Colonic mucosa (tissue), 4 donors: ENCODE data around the gene GYS2. TPM values are rescaled to one million over a fixed set of nuclear protein-coding genes. Genes with fewer than 3 reads are reported as not detected.

ENCODE experiments used
- DNase-seq: peaks from one replicate; pipeline ENCODE4 v3.0.0-alpha.2; 2020
- H3K27ac ChIP-seq: fragments of 200-600 bp; one replicate; pipeline ENCODE4 v1.8.0; 2021
- H3K27me3 ChIP-seq: fragments of 200-600 bp; one replicate; pipeline ENCODE4 v1.8.0; 2021
- H3K36me3 ChIP-seq: fragments of 200-600 bp; one replicate; pipeline ENCODE4 v1.8.0; 2021
- H3K4me1 ChIP-seq: fragments of 200-600 bp; one replicate; pipeline ENCODE4 v1.8.0; 2021; ENCODE audit warnings: mild to moderate bottlenecking
- H3K4me3 ChIP-seq: fragments of 200-600 bp; one replicate; pipeline ENCODE4 v1.8.0; 2021
- H3K9ac ChIP-seq, 2 donors: one replicate each; pipeline ENCODE4 v1.7.0; 2013; ENCODE audit warnings: control low read depth in 2 of 2, low read depth in 2 of 2, low read length in 2 of 2
- H3K9me3 ChIP-seq: fragments of 200-600 bp; one replicate; pipeline ENCODE4 v1.8.0; 2021
- intact Hi-C: fragments of 100-400 bp; cut with DNase I; formaldehyde crosslinking; loops from one replicate; pipeline ENCODE4 v1.14.1; 2022
- total RNA-seq, 2 donors: library from RNA; stranded (reverse); fragmentation: NEBNext Ultra II Directional in 1 of 2; extraction: Animal tissue kit (Norgen Biotek cat#: 25700) in 1 of 2; gene quantifications; one replicate each; pipeline ENCODE4 v1.2.1, GENCODE V29; 2021
- TF ChIP-seq, protein P1 (sequence below): fragments of 200-600 bp; IDR thresholded peaks from one replicate; pipeline ENCODE4 v1.8.0; 2022; ENCODE audit warnings: antibody characterized with exemption, mild to moderate bottlenecking
- donor health status: healthy.
- donor health status: DM: no; HTN: no; CAD: no.
- donor health status: DM: no; HTN: no; CAD: no.

The GYS2 gene
- total RNA-seq = not detected

DNA sequence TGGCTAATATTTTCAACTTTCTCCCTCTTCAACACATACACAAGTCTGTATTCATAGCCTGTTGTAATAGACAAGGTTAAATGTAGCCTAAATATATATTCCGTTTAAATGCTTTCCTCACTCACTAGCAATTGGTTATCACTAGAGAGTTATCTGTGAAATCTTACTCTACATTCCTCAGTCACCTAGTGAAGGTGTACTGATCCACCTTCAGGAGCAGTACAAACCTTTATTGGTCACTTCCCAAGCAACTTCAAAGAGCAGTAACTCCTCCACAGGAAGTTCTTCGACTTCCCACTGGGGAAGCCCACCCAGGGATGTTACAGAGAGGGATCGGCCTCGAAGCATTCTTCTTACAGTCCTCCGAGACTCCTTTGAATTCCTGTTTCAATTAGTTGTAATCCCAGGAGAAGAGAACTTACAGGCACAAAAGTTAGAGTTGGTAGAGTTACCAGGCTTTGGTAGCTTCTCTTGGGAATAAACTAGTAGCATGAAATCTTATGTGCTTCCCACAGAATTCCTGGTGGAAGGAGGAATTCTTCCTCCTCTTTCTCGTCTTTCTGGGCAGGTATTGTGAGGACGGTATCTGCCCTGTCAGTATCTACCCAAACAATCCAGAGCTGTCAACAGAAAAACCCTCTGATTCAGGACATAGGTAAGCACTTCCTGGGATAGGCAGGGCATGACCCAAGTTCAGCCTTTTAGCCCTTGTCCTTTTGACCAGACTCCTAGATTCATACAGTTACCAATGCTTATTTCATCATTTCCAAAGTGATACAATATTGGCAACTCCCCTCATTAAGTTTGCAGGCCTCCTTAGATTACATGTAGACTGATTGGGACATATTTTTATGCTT, at the start of gene GYS2:
TSS of gene GYS2 (minus strand) at position 603 of the 857 bp plus-strand sequence. CDS start at position 348, 255 bp downstream.
- no peaks in the 10 kb centered on the region for H3K36me3 ChIP-seq
- TF ChIP-seq, protein P1, sequence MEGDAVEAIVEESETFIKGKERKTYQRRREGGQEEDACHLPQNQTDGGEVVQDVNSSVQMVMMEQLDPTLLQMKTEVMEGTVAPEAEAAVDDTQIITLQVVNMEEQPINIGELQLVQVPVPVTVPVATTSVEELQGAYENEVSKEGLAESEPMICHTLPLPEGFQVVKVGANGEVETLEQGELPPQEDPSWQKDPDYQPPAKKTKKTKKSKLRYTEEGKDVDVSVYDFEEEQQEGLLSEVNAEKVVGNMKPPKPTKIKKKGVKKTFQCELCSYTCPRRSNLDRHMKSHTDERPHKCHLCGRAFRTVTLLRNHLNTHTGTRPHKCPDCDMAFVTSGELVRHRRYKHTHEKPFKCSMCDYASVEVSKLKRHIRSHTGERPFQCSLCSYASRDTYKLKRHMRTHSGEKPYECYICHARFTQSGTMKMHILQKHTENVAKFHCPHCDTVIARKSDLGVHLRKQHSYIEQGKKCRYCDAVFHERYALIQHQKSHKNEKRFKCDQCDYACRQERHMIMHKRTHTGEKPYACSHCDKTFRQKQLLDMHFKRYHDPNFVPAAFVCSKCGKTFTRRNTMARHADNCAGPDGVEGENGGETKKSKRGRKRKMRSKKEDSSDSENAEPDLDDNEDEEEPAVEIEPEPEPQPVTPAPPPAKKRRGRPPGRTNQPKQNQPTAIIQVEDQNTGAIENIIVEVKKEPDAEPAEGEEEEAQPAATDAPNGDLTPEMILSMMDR = no peak
- no peaks in the 10 kb centered on the region for H3K4me1 ChIP-seq
- intact Hi-C loops = no loop called here
- no peak within 1 kb of the TSS for H3K9ac ChIP-seq
- H3K27ac ChIP-seq = no peak within 1 kb of the TSS
- no peak within 1 kb of the TSS for H3K4me3 ChIP-seq
- H3K9me3 ChIP-seq = no peaks in the 10 kb centered on the region
- DNase-seq = no peak
- H3K27me3 ChIP-seq = no peaks in the 10 kb centered on the region

DNA sequence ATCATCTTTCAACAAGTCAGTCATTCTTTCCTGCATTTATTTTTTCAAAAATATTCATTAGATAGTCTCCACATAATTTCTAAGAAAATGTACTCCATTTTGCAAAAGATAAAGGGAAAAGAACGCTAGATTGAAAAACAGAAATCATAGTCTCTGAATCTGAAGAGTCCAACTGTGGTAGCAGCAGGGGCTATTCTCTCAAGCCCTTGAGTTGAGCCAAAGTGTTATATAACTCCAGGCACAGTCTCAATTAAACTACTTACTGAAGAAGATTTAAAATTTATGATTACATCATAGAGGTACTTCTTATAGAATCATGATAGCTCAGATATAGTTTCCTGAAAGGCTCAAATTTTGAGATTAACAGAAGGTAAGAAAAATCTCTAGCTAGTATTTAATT, 47.2 kb upstream of the GYS2 start:
- TF ChIP-seq, protein P1 = no peak
- no peak overlapping the region for H3K4me3 ChIP-seq
- H3K9me3 ChIP-seq = no peaks in the 10 kb centered on the region
- H3K36me3 ChIP-seq = no peaks in the 10 kb centered on the region
- H3K27ac ChIP-seq = no peak overlapping the region
- no peak for DNase-seq
- intact Hi-C loops = loop anchor here (10.0 kb wide), 1 partner anchor 217 kb away; the partner anchor contains the start of gene PYROXD1
- no peaks in the 10 kb centered on the region for H3K4me1 ChIP-seq
- no peaks in the 10 kb centered on the region for H3K27me3 ChIP-seq
- no peak overlapping the region for H3K9ac ChIP-seq

DNA sequence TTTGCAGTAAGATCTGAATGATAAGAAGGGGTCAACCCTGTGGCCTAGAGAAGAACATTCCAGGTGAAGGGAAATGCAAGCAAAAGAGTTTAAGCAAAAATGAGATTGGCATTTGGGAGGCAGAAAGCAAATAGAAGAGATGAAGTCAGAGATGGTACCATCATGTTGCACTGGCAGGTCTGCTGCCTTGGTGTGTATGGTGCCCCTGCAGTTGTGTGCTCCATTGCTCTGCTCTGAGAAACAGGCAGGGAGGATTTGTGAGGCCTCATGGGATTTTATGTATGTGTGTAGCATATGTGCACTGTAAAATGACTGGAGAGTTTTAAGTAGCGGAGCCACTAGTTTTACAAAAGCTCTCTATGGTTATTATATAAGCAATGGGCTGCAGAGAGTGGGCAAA, 46.4 kb upstream of the GYS2 start:
- no peak for DNase-seq
- H3K4me1 ChIP-seq = no peaks in the 10 kb centered on the region
- intact Hi-C loops = loop anchor here (10.0 kb wide), 1 partner anchor 216 kb away; the partner anchor contains the start of gene PYROXD1
- TF ChIP-seq, protein P1 = no peak
- H3K36me3 ChIP-seq = no peaks in the 10 kb centered on the region
- H3K27me3 ChIP-seq = no peaks in the 10 kb centered on the region
- H3K27ac ChIP-seq = no peak overlapping the region
- no peak overlapping the region for H3K4me3 ChIP-seq
- H3K9me3 ChIP-seq = no peaks in the 10 kb centered on the region
- H3K9ac ChIP-seq = no peak overlapping the region

DNA sequence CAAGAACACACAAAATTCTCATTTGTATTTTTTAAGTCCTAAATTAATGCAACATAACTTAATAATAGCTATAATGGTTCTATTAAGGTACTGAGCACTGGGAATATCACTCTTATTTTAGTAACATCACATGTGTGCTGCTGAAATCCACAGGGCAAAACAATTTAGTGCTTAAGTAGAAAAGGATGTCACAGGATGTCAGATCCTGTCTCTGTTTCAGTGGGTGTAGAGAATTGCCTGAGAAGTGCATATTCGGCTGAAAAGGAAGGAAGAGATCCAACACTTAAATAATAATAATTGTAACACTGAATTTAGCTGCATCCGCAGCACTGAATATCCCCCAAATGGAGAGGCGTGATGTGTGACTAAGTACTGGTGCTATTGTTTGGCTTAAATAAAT, 44.4 kb upstream of the GYS2 start:
- Histone ChIP-seq H3K4me1 (no peaks in the 10 kb centered on the region), H3K36me3 (no peaks in the 10 kb centered on the region)
- intact Hi-C loops = no loop called here

DNA sequence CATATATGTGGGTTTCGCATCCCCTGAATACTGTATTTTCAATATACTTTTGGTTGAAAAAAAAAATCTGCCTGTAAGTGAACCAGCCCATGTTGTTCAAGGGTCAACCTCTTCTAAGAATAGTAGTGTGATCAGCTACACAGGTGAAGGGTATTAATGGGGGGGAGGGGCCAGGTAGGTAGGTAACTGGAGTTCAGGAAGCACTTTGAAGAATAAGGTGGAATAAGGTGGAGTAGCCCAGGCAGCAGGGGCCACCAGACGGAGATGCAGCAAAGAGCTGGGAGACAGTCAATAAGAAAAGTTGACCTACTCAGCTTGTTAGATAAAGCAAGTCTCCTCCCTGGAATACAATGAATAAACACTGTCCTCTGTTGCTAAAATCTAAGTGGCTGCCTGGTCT, 43.7 kb upstream of the GYS2 start:
- TF ChIP-seq, protein P1 = no peak
- H3K36me3 ChIP-seq = no peaks in the 10 kb centered on the region
- no peak overlapping the region for H3K4me3 ChIP-seq
- no peak overlapping the region for H3K27ac ChIP-seq
- no peaks in the 10 kb centered on the region for H3K4me1 ChIP-seq
- no peaks in the 10 kb centered on the region for H3K9me3 ChIP-seq
- H3K9ac ChIP-seq = no peak overlapping the region
- H3K27me3 ChIP-seq = no peaks in the 10 kb centered on the region
- intact Hi-C loops = no loop called here
- no peak for DNase-seq

More for the DNA sequence above, 44.4 kb upstream of the GYS2 start:
- H3K27me3 ChIP-seq = no peaks in the 10 kb centered on the region
- H3K9ac ChIP-seq = no peak overlapping the region
- DNase-seq = no peak
- TF ChIP-seq, protein P1 = no peak
- H3K27ac ChIP-seq = no peak overlapping the region
- no peak overlapping the region for H3K4me3 ChIP-seq
- H3K9me3 ChIP-seq = no peaks in the 10 kb centered on the region
